IMR-90 (cell line): ENCODE data around the gene XRCC3.

Experiments
- BHLHE40 ChIP-seq: fragments of 150-350 bp; IDR thresholded peaks from 2 replicates; pipeline ENCODE4 v1.6.1; 2016; ENCODE audit warnings: mild to moderate bottlenecking, low read depth, low read length
- MAZ ChIP-seq: IDR thresholded peaks from 2 replicates; pipeline ENCODE4 v1.6.1; 2012; ENCODE audit warnings: low read depth, mild to moderate bottlenecking, low read length, improper control_type of control experiment, moderate library complexity, borderline replicate concordance

DNA sequence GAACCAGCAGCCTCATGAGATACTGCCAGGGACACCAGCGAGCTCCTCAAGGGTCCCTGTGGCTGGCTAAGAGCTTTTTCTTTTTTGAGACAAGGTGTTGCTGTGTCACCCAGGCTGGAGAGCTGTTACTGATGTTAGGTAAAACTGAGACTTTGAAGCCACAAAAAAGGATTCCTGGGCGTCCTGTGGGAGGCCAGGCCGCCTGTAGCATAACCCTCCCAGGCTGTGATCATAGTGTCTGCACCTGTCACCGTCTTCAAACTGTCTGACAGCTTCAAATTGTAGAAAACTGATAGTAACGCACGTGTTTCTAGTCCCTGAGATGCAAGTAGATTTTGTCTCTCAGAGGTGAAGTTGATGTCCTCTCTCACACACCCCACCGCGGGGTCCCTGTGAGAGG, 4.5 kb upstream of the XRCC3 start:
- TF ChIP-seq BHLHE40 (no peak), MAZ (no peak)
